CD8-positive, alpha-beta memory T cell (primary cell): ENCODE results near the gene ANAPC10. TPM values are rescaled to one million over a fixed set of nuclear protein-coding genes. Genes with fewer than 3 reads are reported as not detected.

Source experiments
- CTCF ChIA-PET: fragments of 350-600 bp; sonication (Branson Sonifier 250); formaldehyde crosslinking; loops from one replicate; lab custom pipeline; 2021; ENCODE audit warnings: antibody characterized with exemption; lab: Charles Lee
- POLR2A ChIA-PET: fragments of 350-600 bp; sonication (Branson Sonifier 250); formaldehyde crosslinking; loops from one replicate; lab custom pipeline; 2021; ENCODE audit warnings: antibody characterized with exemption; lab: Charles Lee
- DNase-seq, 5 donors: peaks; one replicate each; pipeline versions ENCODE4 v3.0.0 to v3.0.0-alpha.2; 2020 to 2022; ENCODE audit warnings: mixed read lengths in 1 of 5
- H3K27ac ChIP-seq: one replicate; pipeline ENCODE4 v1.7.0; 2013; ENCODE audit warnings: low read depth, mild to moderate bottlenecking, low read length, moderate library complexity
- H3K27me3 ChIP-seq: 2 replicates; pipeline ENCODE4 v1.7.0; 2013; ENCODE audit warnings: low read length, mild to moderate bottlenecking; ENCODE audit not compliant: insufficient read depth, poor library complexity, severe bottlenecking
- H3K36me3 ChIP-seq: 2 replicates; pipeline ENCODE4 v1.7.0; 2013; ENCODE audit warnings: mild to moderate bottlenecking, low read length, moderate library complexity; ENCODE audit not compliant: insufficient read depth
- H3K4me1 ChIP-seq: 2 replicates; pipeline ENCODE4 v1.7.0; 2013; ENCODE audit warnings: mild to moderate bottlenecking, low read length, moderate library complexity; ENCODE audit not compliant: insufficient read depth
- H3K4me3 ChIP-seq: 2 replicates; pipeline ENCODE4 v1.7.0; 2013; ENCODE audit warnings: mild to moderate bottlenecking, low read length
- H3K9me3 ChIP-seq: 2 replicates; pipeline ENCODE4 v1.7.0; 2013; ENCODE audit warnings: mild to moderate bottlenecking, low read length
- H3K27ac Mint-ChIP-seq, 8 donors: one replicate each; pipeline ENCODE4 v1.8.0; 2020 to 2021; ENCODE audit warnings: mixed read lengths in 8 of 8, mild to moderate bottlenecking in 6 of 8, inconsistent platforms in 3 of 8, moderate library complexity in 3 of 8
- H3K27me3 Mint-ChIP-seq, 2 donors: one replicate each; pipeline ENCODE4 v1.8.0; 2020 to 2021; ENCODE audit warnings: mixed read lengths in 2 of 2, mild to moderate bottlenecking in 1 of 2, moderate library complexity in 1 of 2
- H3K36me3 Mint-ChIP-seq, 3 donors: one replicate each; pipeline ENCODE4 v1.8.0; 2020 to 2021; ENCODE audit warnings: mixed read lengths in 3 of 3, inconsistent platforms in 1 of 3, mild to moderate bottlenecking in 1 of 3
- H3K4me1 Mint-ChIP-seq, 3 donors: one replicate each; pipeline ENCODE4 v1.8.0; 2020 to 2021; ENCODE audit warnings: mixed read lengths in 3 of 3, inconsistent platforms in 1 of 3, mild to moderate bottlenecking in 1 of 3
- H3K4me3 Mint-ChIP-seq, 7 donors: one replicate each; pipeline ENCODE4 v1.8.0; 2020 to 2021; ENCODE audit warnings: mixed read lengths in 7 of 7, mild to moderate bottlenecking in 6 of 7, moderate library complexity in 4 of 7, inconsistent platforms in 2 of 7
- H3K9me3 Mint-ChIP-seq, 5 donors: one replicate each; pipeline ENCODE4 v1.8.0; 2020 to 2022; ENCODE audit warnings: mixed read lengths in 5 of 5, mild to moderate bottlenecking in 3 of 5, moderate library complexity in 2 of 5, inconsistent platforms in 1 of 5
- polyA plus RNA-seq: library from polyadenylated mRNA; unstranded; fragments of 300-500 nt; fragmentation: Illumina TruSeq; gene quantifications from one replicate; pipeline ENCODE4 v1.2.3, GENCODE V29; 2021
- total RNA-seq, 2 experiments: library from RNA; stranded (reverse); gene quantifications; one replicate each; pipeline ENCODE4 v1.2.3, GENCODE V29; 2021

ANAPC10 gene
- total and polyA plus RNA-seq, 3 experiments from 2014 or later, result 26.0 to 39.0 (median 26.8) TPM

DNA sequence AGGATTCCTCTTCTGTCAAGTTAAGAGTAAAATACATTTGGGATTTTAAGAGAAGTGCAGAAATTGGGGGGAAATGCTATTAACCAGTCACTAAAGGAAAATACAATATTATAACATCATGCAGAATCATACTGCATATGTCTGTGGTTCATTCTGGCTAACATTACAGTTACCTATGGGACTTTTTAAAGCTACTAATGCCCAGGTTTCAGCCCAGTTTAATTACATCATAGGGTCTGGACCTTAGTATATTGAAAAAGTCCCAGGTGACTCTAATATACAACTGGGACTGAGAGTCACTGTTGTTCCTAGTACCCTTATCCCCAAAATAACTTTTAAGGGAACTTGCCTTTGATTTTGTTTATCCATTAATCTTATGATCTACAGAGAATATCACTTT, 10.1 kb upstream of the ANAPC10 start:
- Histone ChIP-seq H3K4me3 (no peak overlapping the region), H3K27me3 (no peaks in the 10 kb centered on the region), H3K27ac (no peak overlapping the region), H3K4me1 (peaks cover 4% of the 10 kb centered on the region), H3K9me3 (no peaks in the 10 kb centered on the region), H3K36me3 (peaks cover 50% of the 10 kb centered on the region)
- POLR2A ChIA-PET, result no interaction called here
- H3K9me3 Mint-ChIP-seq, result no peaks in the 10 kb centered on the region
- H3K36me3 Mint-ChIP-seq, result peaks cover 14 to 74% (median 18%) of the 10 kb centered on the region in 3 donors
- CTCF ChIA-PET, result no interaction called here
- H3K4me3 Mint-ChIP-seq, result no peak overlapping the region
- no peak overlapping the region for H3K27ac Mint-ChIP-seq
- H3K4me1 Mint-ChIP-seq, result peaks cover 9 to 20% (median 12%) of the 10 kb centered on the region in 3 donors
- no peaks in the 10 kb centered on the region for H3K27me3 Mint-ChIP-seq
- DNase-seq, result no peak

DNA sequence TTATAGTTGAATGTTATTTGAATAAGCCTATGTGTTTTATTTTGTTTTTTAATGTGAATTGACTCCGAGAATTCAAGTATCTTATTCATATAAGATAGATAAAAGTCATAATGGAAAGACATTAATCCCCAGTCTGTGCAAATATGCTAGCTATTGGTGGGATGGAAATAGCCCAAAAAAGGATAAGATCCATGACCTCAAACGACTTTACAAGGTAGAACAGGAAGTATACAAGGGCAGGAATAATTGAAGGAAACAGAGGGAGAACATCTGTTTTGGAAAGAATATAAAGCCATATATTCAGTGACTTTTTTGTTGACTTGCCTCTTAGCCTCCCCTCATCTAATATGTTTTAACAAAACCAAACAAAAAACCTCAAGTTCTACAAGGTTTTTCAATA, 9.1 kb upstream of the ANAPC10 start:
- Histone ChIP-seq H3K9me3 (no peaks in the 10 kb centered on the region), H3K27me3 (no peaks in the 10 kb centered on the region), H3K4me3 (no peak overlapping the region), H3K36me3 (peaks cover 40% of the 10 kb centered on the region), H3K27ac (no peak overlapping the region), H3K4me1 (peaks cover 14% of the 10 kb centered on the region)
- H3K36me3 Mint-ChIP-seq, result peaks cover 8 to 64% (median 13%) of the 10 kb centered on the region in 3 donors
- H3K4me3 Mint-ChIP-seq, result no peak overlapping the region
- no peak for DNase-seq
- peak overlapping the region in 2 of 8 donors; percentile 6 to 18 for H3K27ac Mint-ChIP-seq
- H3K4me1 Mint-ChIP-seq, result peaks cover 9 to 20% (median 12%) of the 10 kb centered on the region in 3 donors
- no peaks in the 10 kb centered on the region for H3K27me3 Mint-ChIP-seq
- ChIA-PET POLR2A (no interaction called here), CTCF (no interaction called here)
- H3K9me3 Mint-ChIP-seq, result no peaks in the 10 kb centered on the region

DNA sequence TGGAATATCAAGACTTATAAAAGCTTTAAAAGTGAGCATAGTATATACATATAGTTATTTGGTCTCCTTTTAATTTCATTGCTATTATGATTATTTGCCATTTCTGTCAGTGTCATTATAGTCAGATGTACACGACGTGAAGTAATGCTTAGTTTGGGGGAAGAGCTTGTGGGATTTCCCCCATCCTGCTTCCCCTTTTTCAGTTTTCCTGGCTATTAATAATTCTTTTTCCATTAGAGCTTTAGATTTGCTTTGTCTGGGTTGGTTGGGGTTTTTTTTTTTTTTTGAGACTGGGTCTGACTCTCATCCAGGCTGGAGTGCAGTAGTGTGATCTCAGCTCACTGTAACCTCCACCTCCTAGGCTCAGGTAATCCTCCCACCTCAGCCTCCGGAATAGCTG, 5.5 kb upstream of the ANAPC10 start:
- H3K27me3 ChIP-seq, result no peaks in the 10 kb centered on the region
- H3K9me3 ChIP-seq, result no peaks in the 10 kb centered on the region
- ChIA-PET CTCF (interaction anchor here (0.9 to 1.4 kb wide), 2 partner anchors 12 to 42 kb away, joined by 3 to 4 read pairs; no protein-coding TSS in a partner anchor), POLR2A (interaction anchor here (0.9 kb wide), 1 partner anchor 516 kb away, joined by 6 read pairs; the partner anchor contains the start of gene MMAA)
- peaks cover 16% of the 10 kb centered on the region for H3K36me3 ChIP-seq
- H3K4me1 ChIP-seq, result peaks cover 44% of the 10 kb centered on the region
- no peak overlapping the region for H3K27ac Mint-ChIP-seq
- peaks cover 4 to 40% (median 7%) of the 10 kb centered on the region in 3 donors for H3K36me3 Mint-ChIP-seq
- no peaks in the 10 kb centered on the region for H3K9me3 Mint-ChIP-seq
- peaks cover 22 to 29% (median 23%) of the 10 kb centered on the region in 3 donors for H3K4me1 Mint-ChIP-seq
- no peak for DNase-seq
- H3K4me3 ChIP-seq, result no peak overlapping the region
- no peaks in the 10 kb centered on the region for H3K27me3 Mint-ChIP-seq
- no peak overlapping the region for H3K27ac ChIP-seq
- H3K4me3 Mint-ChIP-seq, result no peak overlapping the region

- no peaks in the 10 kb centered on the region for H3K9me3 ChIP-seq
- peaks cover 25 to 31% (median 26%) of the 10 kb centered on the region in 3 donors for H3K4me1 Mint-ChIP-seq
- no peak overlapping the region for H3K4me3 ChIP-seq
- ChIA-PET CTCF (interaction anchor here (0.9 to 1.4 kb wide), 2 partner anchors 13 to 42 kb away, joined by 3 to 4 read pairs; no protein-coding TSS in a partner anchor), POLR2A (no interaction called here)
- H3K36me3 Mint-ChIP-seq, result peaks cover 4 to 41% (median 6%) of the 10 kb centered on the region in 3 donors
- no peaks in the 10 kb centered on the region for H3K27me3 Mint-ChIP-seq
- peaks cover 44% of the 10 kb centered on the region for H3K4me1 ChIP-seq
- no peak overlapping the region for H3K27ac Mint-ChIP-seq
- peaks cover 9% of the 10 kb centered on the region for H3K36me3 ChIP-seq
- no peak overlapping the region for H3K4me3 Mint-ChIP-seq
- H3K27me3 ChIP-seq, result no peaks in the 10 kb centered on the region
- no peak for DNase-seq
- H3K27ac ChIP-seq, result no peak overlapping the region
- no peaks in the 10 kb centered on the region for H3K9me3 Mint-ChIP-seq
Measured at GRCh38 chr4:145102619-145103018, 4.6 kb upstream of the ANAPC10 start.

DNA sequence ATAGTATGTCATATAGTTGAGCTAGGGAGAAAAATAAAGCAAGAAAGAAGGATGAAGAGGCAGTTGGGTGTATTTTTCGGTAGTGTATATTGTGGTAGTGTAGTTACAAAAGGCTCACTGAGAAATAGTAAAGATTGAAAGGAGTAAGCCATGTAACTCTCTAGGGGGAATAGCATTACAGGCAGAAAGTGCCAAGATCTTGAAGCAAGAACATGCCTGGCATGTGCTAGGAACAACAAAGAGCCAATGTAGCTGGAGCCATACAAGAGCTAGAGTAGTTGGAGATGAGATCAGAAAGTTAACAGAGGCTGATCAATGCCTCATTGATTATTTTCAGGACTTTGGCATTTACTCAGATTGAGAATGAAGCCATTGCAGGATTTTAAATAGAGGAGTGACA, 3.1 kb upstream of the ANAPC10 start:
- peaks cover 0 to 31% (median 0%) of the 10 kb centered on the region in 3 donors for H3K36me3 Mint-ChIP-seq
- peaks cover 57% of the 10 kb centered on the region for H3K4me1 ChIP-seq
- H3K27me3 Mint-ChIP-seq, result no peaks in the 10 kb centered on the region
- H3K27ac Mint-ChIP-seq, result no peak overlapping the region
- H3K4me3 ChIP-seq, result no peak overlapping the region
- no peak for DNase-seq
- H3K9me3 Mint-ChIP-seq, result no peaks in the 10 kb centered on the region
- peaks cover 28 to 39% (median 31%) of the 10 kb centered on the region in 3 donors for H3K4me1 Mint-ChIP-seq
- H3K4me3 Mint-ChIP-seq, result no peak overlapping the region
- no peaks in the 10 kb centered on the region for H3K27me3 ChIP-seq
- peaks cover 9% of the 10 kb centered on the region for H3K36me3 ChIP-seq
- H3K27ac ChIP-seq, result no peak overlapping the region
- H3K9me3 ChIP-seq, result no peaks in the 10 kb centered on the region
- CTCF ChIA-PET, result no interaction called here
- POLR2A ChIA-PET, result no interaction called here

DNA sequence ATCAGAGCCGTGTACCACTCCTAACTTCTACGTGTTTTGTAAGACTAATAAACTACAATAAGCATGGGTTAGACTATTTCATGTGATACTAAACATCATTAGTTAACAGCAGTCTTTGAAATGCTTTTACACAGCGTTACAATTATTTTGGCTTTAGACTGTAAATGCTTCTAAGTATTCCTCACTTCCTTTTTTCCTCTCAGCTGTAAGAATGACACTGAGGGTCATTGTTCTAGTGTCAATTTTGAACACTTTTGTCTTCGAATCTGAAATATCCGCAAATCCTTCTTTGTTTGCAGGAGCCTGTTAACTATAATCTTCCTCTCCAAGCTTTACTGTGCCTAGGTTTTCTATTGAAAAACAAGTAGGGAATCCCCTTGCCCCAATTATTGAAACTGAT, 1.7 kb upstream of the ANAPC10 start:
- Mint-ChIP-seq H3K27ac (peak overlapping the region in 7 of 8 donors; percentile 4 to 98 (median 77)), H3K36me3 (peaks cover 6 to 30% (median 9%) of the 10 kb centered on the region in 3 donors), H3K9me3 (no peaks in the 10 kb centered on the region), H3K27me3 (no peaks in the 10 kb centered on the region), H3K4me1 (peaks cover 38 to 50% (median 38%) of the 10 kb centered on the region in 3 donors), H3K4me3 (peak overlapping the region; percentile 90 to 99 (median 95))
- POLR2A ChIA-PET, result interaction anchor here (2.5 to 2.6 kb wide), 2 partner anchors 79 to 81 kb away, joined by 8 to 18 read pairs; partner anchors contain the start of gene OTUD4
- DNase-seq, result no peak
- Histone ChIP-seq H3K36me3 (peaks cover 5% of the 10 kb centered on the region), H3K4me1 (peaks cover 57% of the 10 kb centered on the region), H3K9me3 (no peaks in the 10 kb centered on the region), H3K27me3 (no peaks in the 10 kb centered on the region), H3K27ac (no peak overlapping the region), H3K4me3 (peak overlapping the region; percentile 87)
- CTCF ChIA-PET, result no interaction called here

DNA sequence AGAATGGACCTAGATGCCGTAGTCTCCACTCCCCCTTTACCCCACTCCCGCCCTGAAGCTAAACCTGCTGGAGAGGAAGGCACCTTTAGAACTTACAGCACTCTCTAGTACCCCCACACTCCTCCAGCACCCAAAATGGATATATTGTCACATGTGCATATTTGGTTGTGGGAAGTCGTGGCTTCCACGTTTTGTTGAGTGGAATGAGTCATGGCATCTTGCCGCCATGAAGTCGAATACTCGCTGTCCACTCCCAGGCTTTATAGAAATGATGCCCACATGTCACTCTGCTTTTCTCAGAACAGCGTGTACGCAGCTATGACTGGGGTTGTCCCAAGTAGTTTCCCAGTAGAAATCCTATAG, 660 bp upstream of the ANAPC10 start:
- ChIA-PET CTCF (interaction anchor here (1.1 kb wide), 1 partner anchor 82 kb away, joined by 4 read pairs; no protein-coding TSS in a partner anchor), POLR2A (interaction anchor here (0.6 to 2.6 kb wide), 7 partner anchors 13 to 1586 kb away, joined by 3 to 18 read pairs (median 6); partner anchors contain the start of genes MMAA, OTUD4 and SMARCA5)
- H3K27me3 ChIP-seq, result no peaks in the 10 kb centered on the region
- H3K9me3 Mint-ChIP-seq, result no peaks in the 10 kb centered on the region
- DNase-seq, result peak in 3 of 5 donors; percentile 20 to 52 (median 27)
- H3K4me1 Mint-ChIP-seq, result peaks cover 41 to 55% (median 48%) of the 10 kb centered on the region in 3 donors
- H3K27me3 Mint-ChIP-seq, result no peaks in the 10 kb centered on the region
- peak overlapping the region; percentile 95 to 100 (median 98) for H3K27ac Mint-ChIP-seq
- H3K4me1 ChIP-seq, result peaks cover 57% of the 10 kb centered on the region
- no peaks in the 10 kb centered on the region for H3K9me3 ChIP-seq
- H3K4me3 Mint-ChIP-seq, result peak overlapping the region; percentile 90 to 99 (median 95)
- H3K27ac ChIP-seq, result peak overlapping the region; percentile 95
- peaks cover 5% of the 10 kb centered on the region for H3K36me3 ChIP-seq
- peak overlapping the region; percentile 87 for H3K4me3 ChIP-seq
- H3K36me3 Mint-ChIP-seq, result peaks cover 8 to 36% (median 15%) of the 10 kb centered on the region in 3 donors

DNA sequence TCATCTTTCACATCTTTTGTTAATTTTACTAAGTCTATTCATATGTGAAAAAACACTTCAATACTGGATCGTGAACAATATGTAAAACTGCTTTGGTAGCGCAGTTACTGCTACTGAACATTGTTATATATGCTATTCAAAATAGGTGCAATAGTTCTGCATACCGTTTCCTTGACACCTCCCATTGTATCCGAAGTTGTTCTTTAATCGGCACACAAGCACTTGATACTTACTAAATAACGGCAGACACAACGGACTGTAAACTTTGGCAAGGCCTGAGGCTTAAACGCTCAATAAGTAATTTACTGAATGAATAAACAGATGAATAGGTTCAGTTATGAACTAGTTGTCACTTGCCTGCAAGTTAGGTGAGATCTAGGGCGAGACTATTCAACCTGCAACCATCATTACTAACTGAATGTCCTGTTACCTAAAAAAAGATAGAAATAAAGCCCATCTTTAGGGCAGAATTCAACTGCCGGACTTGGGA, 620 bp downstream of the ANAPC10 start:
- Mint-ChIP-seq H3K27ac (peak overlapping the region; percentile 95 to 100 (median 98)), H3K4me1 (peaks cover 38 to 65% (median 61%) of the 10 kb centered on the region in 3 donors), H3K4me3 (peak overlapping the region; percentile 90 to 99 (median 95)), H3K9me3 (peaks cover 0 to 4% (median 3%) of the 10 kb centered on the region in 5 donors), H3K27me3 (no peaks in the 10 kb centered on the region), H3K36me3 (peaks cover 15 to 47% (median 21%) of the 10 kb centered on the region in 3 donors)
- H3K27me3 ChIP-seq, result no peaks in the 10 kb centered on the region
- peak overlapping the region; percentile 87 for H3K4me3 ChIP-seq
- DNase-seq, result peak in 1 of 5 donors; percentile 3
- CTCF ChIA-PET, result interaction anchor here (1.1 kb wide), 1 partner anchor 84 kb away, joined by 4 read pairs; no protein-coding TSS in a partner anchor
- POLR2A ChIA-PET, result interaction anchor here (1.0 to 2.6 kb wide), 5 partner anchors 35 to 1584 kb away, joined by 5 to 18 read pairs (median 6); partner anchors contain the start of genes MMAA, OTUD4 and SMARCA5
- peaks cover 46% of the 10 kb centered on the region for H3K4me1 ChIP-seq
- peak overlapping the region; percentile 95 for H3K27ac ChIP-seq
- no peaks in the 10 kb centered on the region for H3K9me3 ChIP-seq
- H3K36me3 ChIP-seq, result peaks cover 11% of the 10 kb centered on the region
